GM12878 (cell line): ENCODE measurements around the gene MGAT3. TPM values are rescaled to one million over a fixed set of nuclear protein-coding genes. Genes with fewer than 3 reads are reported as not detected.

Source experiments
- ATAC-seq: fragments of 200-7000 bp; cut with Tn5 transposase; 3 replicates; pipeline ENCODE4 v1.9.1; 2020; ENCODE audit warnings: mild to moderate bottlenecking, moderate library complexity
- BruUV-seq: library from RNA; stranded (reverse); fragments of 400-500 nt; replicated peaks from 2 replicates; lab custom pipeline; 2021; lab: Mats Ljungman, UMichigan
- CTCF ChIA-PET: fragments of 300-600 bp; sonication (Branson Sonifier 250); formaldehyde crosslinking; extraction: SDS; loops from one replicate; lab custom pipeline; 2021; ENCODE audit warnings: inconsistent platforms; lab: Yijun Ruan, JAX
- POLR2A ChIA-PET: fragments of 350-600 bp; formaldehyde crosslinking; extraction: SDS; loops from one replicate; lab custom pipeline; 2021; ENCODE audit warnings: inconsistent platforms; lab: Charles Lee
- RAD21 ChIA-PET: fragments of 300-600 bp; sonication (Branson Sonifier 250); formaldehyde crosslinking; loops from one replicate; lab custom pipeline; 2023; ENCODE audit warnings: antibody characterized with exemption; ENCODE audit not compliant: unreplicated experiment; lab: Charles Lee
- SMC1A ChIA-PET: fragments of 300-600 bp; sonication (Branson Sonifier 250); formaldehyde crosslinking; loops from one replicate; lab custom pipeline; 2023; ENCODE audit not compliant: unreplicated experiment, uncharacterized antibody; lab: Charles Lee
- DNase-seq: peaks from one replicate; pipeline ENCODE4 v3.0.0-alpha.2; 2011; ENCODE audit warnings: low read depth, low spot score
- FAIRE-seq: peaks from 3 replicates; lab custom pipeline; 2011; peaks lifted over from hg19 to GRCh38; lab: Jason Lieb, UNC
- H2AFZ ChIP-seq: 2 replicates; pipeline ENCODE4 v1.6.0; 2011; ENCODE audit warnings: low read depth, low read length, control low read depth; ENCODE audit not compliant: control insufficient read depth
- H3K27ac ChIP-seq: 2 replicates; pipeline ENCODE4 v1.5.1; 2011; ENCODE audit warnings: control low read depth; ENCODE audit not compliant: control insufficient read depth, insufficient read depth
- H3K27me3 ChIP-seq, 2 experiments: replicated peaks in 1 of 2; 2 replicates each; pipeline versions ENCODE4 v1.6.0 to v1.6.1; 2011; ENCODE audit warnings: low read length in 1 of 2; ENCODE audit not compliant: control insufficient read depth in 2 of 2, insufficient read depth in 2 of 2
- H3K36me3 ChIP-seq, 2 experiments: 2 replicates each; pipeline ENCODE4 v1.5.1; 2011; ENCODE audit warnings: low read length in 1 of 2; ENCODE audit not compliant: control insufficient read depth in 2 of 2, insufficient read depth in 2 of 2
- H3K4me1 ChIP-seq: 2 replicates; pipeline ENCODE4 v1.6.1; 2011; ENCODE audit warnings: mild to moderate bottlenecking, low read length, moderate library complexity, mixed read lengths; ENCODE audit not compliant: control insufficient read depth, insufficient read depth
- H3K4me2 ChIP-seq: 2 replicates; pipeline ENCODE4 v1.6.0; 2011; ENCODE audit warnings: control low read depth; ENCODE audit not compliant: control insufficient read depth, insufficient read depth
- H3K4me3 ChIP-seq: fragments of 200-600 bp; sonication (generic); 2 replicates; pipeline ENCODE4 v1.5.1; 2016
- H3K79me2 ChIP-seq: 2 replicates; pipeline ENCODE4 v1.6.0; 2011; ENCODE audit warnings: low read length; ENCODE audit not compliant: control insufficient read depth, insufficient read depth
- H3K9ac ChIP-seq: 2 replicates; pipeline ENCODE4 v1.8.0; 2011; ENCODE audit warnings: low read length, control low read depth, mixed read lengths; ENCODE audit not compliant: control insufficient read depth, insufficient read depth
- H3K9me3 ChIP-seq: replicated peaks from 3 replicates; pipeline ENCODE4 v1.5.1; 2011; ENCODE audit warnings: mild to moderate bottlenecking, low read length; ENCODE audit not compliant: control insufficient read depth, insufficient read depth
- H4K20me1 ChIP-seq: 2 replicates; pipeline ENCODE4 v1.6.0; 2011; ENCODE audit not compliant: control insufficient read depth, insufficient read depth
- CTCF ChIP-seq, 3 experiments: IDR thresholded peaks in 2 of 3; conservative IDR thresholded peaks in 1 of 3; 2 replicates each; pipeline ENCODE4 v1.5.1; 2011; ENCODE audit warnings: low read depth in 3 of 3, low read length in 3 of 3, mild to moderate bottlenecking in 3 of 3, control low read depth in 2 of 3, moderate library complexity in 2 of 3, inconsistent platforms in 1 of 3, mixed read lengths in 1 of 3; ENCODE audit not compliant: control insufficient read depth in 2 of 3, insufficient read depth in 1 of 3; ENCODE audit errors: extremely low read depth in 1 of 3
- RFX5 ChIP-seq: IDR thresholded peaks from 2 replicates; pipeline ENCODE4 v1.6.1; 2011; ENCODE audit warnings: low read depth, low read length, improper control_type of control experiment
- TCF3 ChIP-seq: IDR thresholded peaks from 2 replicates; pipeline ENCODE4 v1.6.1; 2012; ENCODE audit warnings: low read depth, mild to moderate bottlenecking, low read length, borderline replicate concordance; ENCODE audit not compliant: insufficient read depth
- ZSCAN29 ChIP-seq: fragments of 450-650 bp; IDR thresholded peaks from 2 replicates; pipeline ENCODE4 v1.6.1; 2017; ENCODE audit warnings: mild to moderate bottlenecking, moderate library complexity
- WGBS: methylation state at CpG from one replicate; pipeline ENCODE4 v1.1.6; 2016; ENCODE audit warnings: low lambda C conversion rate; ENCODE audit not compliant: insufficient replicate concordance, insufficient coverage; ENCODE audit errors: missing lambda C conversion rate; 5-methylcytosine and 5-hydroxymethylcytosine counted together
- in situ Hi-C: fragments of 300-500 bp; cut with MboI; formaldehyde crosslinking; loops from 9 replicates; pipeline ENCODE4 v1.14.3; 2018; ENCODE audit warnings: mixed read lengths
- intact Hi-C: fragments of 100-400 bp; cut with micrococcal nuclease; formaldehyde crosslinking; loops from one replicate; pipeline ENCODE4 v1.14.2; 2022; ENCODE audit not compliant: unreplicated experiment
- polyA plus RNA-seq, 11 experiments: library from polyadenylated mRNA; depleted of rRNA in 4 of 11; unstranded in 6 of 11; stranded (reverse) in 5 of 11; fragments of >200 nt; fragmentation: Nextera tagmentation in 4 of 11; fragmentation: Illumina TruSeq in 1 of 11; extraction: Ambion mirVana in 4 of 11; extraction: Trizol in 1 of 11; gene quantifications; 1 replicate in 1 of 11; 2 replicates in 10 of 11; pipeline versions ENCODE4 v1.2.1 to v1.2.3, GENCODE V29; 2011 to 2016; ENCODE audit warnings: inconsistent platforms in 2 of 11, missing spikeins in 2 of 11, low read depth in 1 of 11
- total RNA-seq, 4 experiments: library from RNA; depleted of rRNA in 3 of 4; stranded (reverse); fragments of >200 nt in 3 of 4; fragmentation: Illumina TruSeq in 1 of 4; extraction: Trizol in 1 of 4; gene quantifications; 2 replicates each; pipeline versions ENCODE4 v1.2.1 to v1.2.3, GENCODE V29; 2013 to 2021

Gene MGAT3
- total and polyA plus RNA-seq, 10 of the 15 experiments (the other 5 are each of a cell fraction or from before 2014, with no cell fraction given) = 0.32 to 40.2 (median 11.9) TPM

GRCh38 chr22:39452740-39453040, 4.1 kb upstream of the MGAT3 start:
- ChIA-PET POLR2A (interaction anchor here (0.6 to 1.7 kb wide), 7 partner anchors 9 to 1309 kb away, joined by 3 to 10 read pairs (median 4); no protein-coding TSS in a partner anchor), RAD21 (interaction anchor here (0.8 to 2.1 kb wide), 9 partner anchors 10 to 76 kb away, joined by 3 to 6 read pairs (median 4); partner anchors contain the start of gene MIEF1), CTCF (interaction anchor here (0.7 to 3.9 kb wide), 8 partner anchors 12 to 76 kb away, joined by 3 to 23 read pairs (median 4); no protein-coding TSS in a partner anchor), SMC1A (interaction anchor here (0.6 to 3.5 kb wide), 11 partner anchors 8 to 54 kb away, joined by 3 to 17 read pairs (median 5); no protein-coding TSS in a partner anchor)
- intact Hi-C loops = no loop called here
- in situ Hi-C loops = no loop called here
- no peak for ATAC-seq
- 88% methylated on average over 6 of the region's 6 CpGs for WGBS
- no peak overlapping the region for H2AFZ ChIP-seq
- peaks cover 38% of the 10 kb centered on the region for H3K4me1 ChIP-seq
- no peak for FAIRE-seq
- H3K27ac ChIP-seq = no peak overlapping the region
- no peak for DNase-seq
- no peaks in the 10 kb centered on the region for H3K27me3 ChIP-seq
- H4K20me1 ChIP-seq = no peaks in the 10 kb centered on the region
- no peak overlapping the region for H3K9ac ChIP-seq
- H3K4me2 ChIP-seq = no peak overlapping the region
- H3K79me2 ChIP-seq = peaks cover 58% of the 10 kb centered on the region
- no peaks in the 10 kb centered on the region; a peak in 1 of 4 replicates for H3K36me3 ChIP-seq
- no peak overlapping the region for H3K4me3 ChIP-seq
- TF ChIP-seq TCF3 = no peak
- TF ChIP-seq CTCF (IDR thresholded peaks at IDR 0.05 in 2 of 3, conservative IDR thresholded peaks at IDR 0.05 in 1 of 3; ENCODE audit: control insufficient read depth in 2 of 3, extremely low read depth in 1 of 3, insufficient read depth in 1 of 3, low read depth in 3 of 3, low read length in 3 of 3) = no peak
- TF ChIP-seq RFX5 = no peak
- no peak for TF ChIP-seq ZSCAN29
- no TSS peak for BruUV-seq
- no peaks in the 10 kb centered on the region for H3K9me3 ChIP-seq
